Stimulated activated CD8-positive, alpha-beta memory T cell treated with anti-CD3 and anti-CD28 coated beads, Interleukin-15, amount 100 ng/mL, for 4 hours (primary cell): ENCODE results near the gene HHAT.

Experiments
- DNase-seq, 2 donors: peaks; one replicate each; pipeline ENCODE4 v3.0.0-alpha.2; 2020; ENCODE audit warnings: low read depth in 2 of 2

HHAT gene

GRCh38 chr1:210711825-210712612, 383.3 kb downstream of the HHAT start:
- no peak for DNase-seq

- DNase-seq = no peak
Measured at GRCh38 chr1:210715072-210715471, 386.4 kb downstream of the HHAT start.

- no peak for DNase-seq
Measured at GRCh38 chr1:210722410-210723081, 393.8 kb downstream of the HHAT start.

GRCh38 chr1:210723646-210724045, 394.9 kb downstream of the HHAT start:
- no peak for DNase-seq

- DNase-seq = no peak
Measured at GRCh38 chr1:210724768-210725167, 396.1 kb downstream of the HHAT start.
